ENCODE results near the gene CSNK1D. TPM values are rescaled to one million over a fixed set of nuclear protein-coding genes. Genes with fewer than 3 reads are reported as not detected.
A peak's percentile ranks its signal among the peaks of the same experiment; 100 is the strongest.

Gene CSNK1D
- total RNA-seq, 1 experiment from 2014 or later = 196 TPM

DNA sequence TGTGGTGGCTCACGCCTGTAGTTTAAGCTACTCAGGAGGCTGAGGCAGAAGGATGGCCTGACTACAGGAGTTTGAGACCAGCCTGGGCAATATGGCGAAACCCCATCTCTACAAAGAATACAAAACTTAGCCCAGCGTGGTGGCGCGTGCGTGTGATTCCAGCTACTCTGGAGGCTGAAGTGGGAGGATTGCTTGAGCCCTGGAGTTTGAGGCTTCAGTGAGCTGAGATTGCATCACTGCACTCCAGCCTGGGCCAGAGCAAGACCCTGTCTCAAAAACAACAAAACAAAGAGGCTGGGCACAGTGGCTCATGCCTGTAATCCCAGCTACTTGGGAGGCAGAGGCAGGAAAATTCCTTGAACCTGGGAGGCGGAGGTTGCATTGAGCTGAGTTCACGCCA lies 7.0 kb upstream of the CSNK1D start:
- Mint-ChIP-seq H3K36me3 (ENCODE audit: insufficient read depth, unreplicated experiment) (peaks cover 20% of the 10 kb centered on the region), H3K27ac (ENCODE audit: unreplicated experiment) (no peak overlapping the region), H3K27me3 (ENCODE audit: insufficient read depth, unreplicated experiment) (no peaks in the 10 kb centered on the region), H3K4me3 (ENCODE audit: unreplicated experiment) (no peak overlapping the region), H3K9me3 (ENCODE audit: unreplicated experiment) (no peaks in the 10 kb centered on the region), H3K4me1 (ENCODE audit: low read depth, unreplicated experiment) (peaks cover 30% of the 10 kb centered on the region)
- no peak for DNase-seq
- TF ChIP-seq, protein P1, sequence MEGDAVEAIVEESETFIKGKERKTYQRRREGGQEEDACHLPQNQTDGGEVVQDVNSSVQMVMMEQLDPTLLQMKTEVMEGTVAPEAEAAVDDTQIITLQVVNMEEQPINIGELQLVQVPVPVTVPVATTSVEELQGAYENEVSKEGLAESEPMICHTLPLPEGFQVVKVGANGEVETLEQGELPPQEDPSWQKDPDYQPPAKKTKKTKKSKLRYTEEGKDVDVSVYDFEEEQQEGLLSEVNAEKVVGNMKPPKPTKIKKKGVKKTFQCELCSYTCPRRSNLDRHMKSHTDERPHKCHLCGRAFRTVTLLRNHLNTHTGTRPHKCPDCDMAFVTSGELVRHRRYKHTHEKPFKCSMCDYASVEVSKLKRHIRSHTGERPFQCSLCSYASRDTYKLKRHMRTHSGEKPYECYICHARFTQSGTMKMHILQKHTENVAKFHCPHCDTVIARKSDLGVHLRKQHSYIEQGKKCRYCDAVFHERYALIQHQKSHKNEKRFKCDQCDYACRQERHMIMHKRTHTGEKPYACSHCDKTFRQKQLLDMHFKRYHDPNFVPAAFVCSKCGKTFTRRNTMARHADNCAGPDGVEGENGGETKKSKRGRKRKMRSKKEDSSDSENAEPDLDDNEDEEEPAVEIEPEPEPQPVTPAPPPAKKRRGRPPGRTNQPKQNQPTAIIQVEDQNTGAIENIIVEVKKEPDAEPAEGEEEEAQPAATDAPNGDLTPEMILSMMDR (IDR thresholded peaks at IDR 0.05; ENCODE audit: insufficient read depth in 1 of 2, low read depth in 1 of 2, low read length in 1 of 2, severe bottlenecking in 1 of 2, unreplicated experiment in 1 of 2) = no peak
- intact Hi-C loops (cut with micrococcal nuclease; ENCODE audit: unreplicated experiment) = no loop called here
- Histone ChIP-seq H3K4me3 (ENCODE audit: low read depth, low read length) (no peak overlapping the region), H3K27me3 (replicated peaks; ENCODE audit: control insufficient read depth, insufficient read depth, low read length) (no peaks in the 10 kb centered on the region), H3K9me3 (no peaks in the 10 kb centered on the region), H3K4me1 (peaks cover 25% of the 10 kb centered on the region), H3K36me3 (ENCODE audit: control insufficient read depth, insufficient read depth, low read length) (no peaks in the 10 kb centered on the region)
- ChIA-PET CTCF (interaction anchor here (1.0 kb wide), 1 partner anchor 16 kb away, joined by 3 read pairs; no protein-coding TSS in a partner anchor), POLR2A (no interaction called here)
- no TSS peak for BruUV-seq (replicated peaks)

DNA sequence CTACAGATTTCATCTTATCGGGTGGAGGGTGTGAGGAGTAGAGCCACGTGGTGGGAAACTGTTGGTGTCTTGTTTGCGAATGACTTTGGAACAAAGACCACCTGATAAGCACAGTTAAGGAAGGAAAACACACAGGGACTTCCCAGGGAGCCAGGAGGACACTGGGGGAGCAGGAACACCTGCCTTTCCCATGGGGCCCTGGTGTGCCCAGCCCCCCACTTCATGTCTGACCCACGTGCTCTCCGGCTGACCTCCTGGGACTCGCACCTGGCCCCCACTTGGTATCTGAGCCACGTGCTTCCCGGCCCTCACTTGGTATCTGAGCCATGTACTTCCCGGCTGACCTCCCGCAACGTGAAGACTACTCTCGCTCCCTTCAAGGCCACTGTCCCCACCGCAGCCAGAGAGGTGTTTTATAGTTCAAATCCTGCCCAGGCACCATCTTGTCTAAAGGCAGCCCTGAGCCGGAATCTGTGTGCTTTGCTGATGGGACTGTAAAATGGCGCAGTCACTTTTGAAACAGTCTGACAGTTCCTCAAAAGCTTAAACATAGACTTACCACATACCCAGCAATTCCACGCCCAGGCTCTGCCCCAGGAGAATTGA lies 5.4 kb upstream of the CSNK1D start:
- no peaks in the 10 kb centered on the region for H3K27me3 ChIP-seq (replicated peaks; ENCODE audit: control insufficient read depth, insufficient read depth, low read length)
- POLR2A ChIA-PET = no interaction called here
- Mint-ChIP-seq H3K27ac (ENCODE audit: unreplicated experiment) (peak overlapping the region; percentile 67), H3K9me3 (ENCODE audit: unreplicated experiment) (no peaks in the 10 kb centered on the region), H3K36me3 (ENCODE audit: insufficient read depth, unreplicated experiment) (peaks cover 21% of the 10 kb centered on the region), H3K27me3 (ENCODE audit: insufficient read depth, unreplicated experiment) (no peaks in the 10 kb centered on the region), H3K4me3 (ENCODE audit: unreplicated experiment) (peak overlapping the region; percentile 28), H3K4me1 (ENCODE audit: low read depth, unreplicated experiment) (peaks cover 31% of the 10 kb centered on the region)
- intact Hi-C loops (cut with micrococcal nuclease; ENCODE audit: unreplicated experiment) = no loop called here
- no TSS peak for BruUV-seq (replicated peaks)
- H3K9me3 ChIP-seq = no peaks in the 10 kb centered on the region
- H3K36me3 ChIP-seq (ENCODE audit: control insufficient read depth, insufficient read depth, low read length) = no peaks in the 10 kb centered on the region
- no peak for DNase-seq
- TF ChIP-seq, protein P1 (IDR thresholded peaks at IDR 0.05; ENCODE audit: insufficient read depth in 1 of 2, low read depth in 1 of 2, low read length in 1 of 2, severe bottlenecking in 1 of 2, unreplicated experiment in 1 of 2) = no peak
- H3K4me3 ChIP-seq (ENCODE audit: low read depth, low read length) = no peak overlapping the region
- CTCF ChIA-PET = no interaction called here
- H3K4me1 ChIP-seq = peaks cover 32% of the 10 kb centered on the region

DNA sequence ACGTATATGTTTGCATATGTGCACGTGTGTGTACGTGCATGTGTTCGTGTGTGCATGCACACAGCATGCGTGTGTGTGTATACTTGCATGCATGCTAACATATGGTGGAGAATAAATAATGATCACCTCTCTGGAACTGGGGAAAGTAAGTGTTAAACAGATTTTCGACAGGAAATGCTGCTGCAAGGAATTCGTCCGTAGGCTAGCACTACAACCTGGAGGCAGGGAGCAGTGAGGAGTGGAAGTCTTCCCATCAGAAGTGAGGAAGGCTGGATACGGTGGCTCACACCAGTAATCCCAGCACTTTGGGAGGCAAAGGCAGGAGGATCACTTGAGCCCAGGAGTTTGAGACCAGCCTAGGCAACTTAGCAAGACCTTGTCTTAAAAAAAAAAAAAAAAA lies 4.8 kb upstream of the CSNK1D start:
- H3K9me3 ChIP-seq = no peaks in the 10 kb centered on the region
- peaks cover 31% of the 10 kb centered on the region for H3K4me1 Mint-ChIP-seq (ENCODE audit: low read depth, unreplicated experiment)
- H3K4me3 Mint-ChIP-seq (ENCODE audit: unreplicated experiment) = no peak overlapping the region
- H3K27me3 Mint-ChIP-seq (ENCODE audit: insufficient read depth, unreplicated experiment) = no peaks in the 10 kb centered on the region
- H3K4me1 ChIP-seq = peaks cover 34% of the 10 kb centered on the region
- CTCF ChIA-PET = no interaction called here
- peaks cover 22% of the 10 kb centered on the region for H3K36me3 Mint-ChIP-seq (ENCODE audit: insufficient read depth, unreplicated experiment)
- no peak overlapping the region for H3K4me3 ChIP-seq (ENCODE audit: low read depth, low read length)
- H3K27me3 ChIP-seq (replicated peaks; ENCODE audit: control insufficient read depth, insufficient read depth, low read length) = no peaks in the 10 kb centered on the region
- TF ChIP-seq, protein P1 (IDR thresholded peaks at IDR 0.05; ENCODE audit: insufficient read depth in 1 of 2, low read depth in 1 of 2, low read length in 1 of 2, severe bottlenecking in 1 of 2, unreplicated experiment in 1 of 2) = no peak
- H3K9me3 Mint-ChIP-seq (ENCODE audit: unreplicated experiment) = no peaks in the 10 kb centered on the region
- BruUV-seq (replicated peaks) = no TSS peak
- peak overlapping the region; percentile 67 for H3K27ac Mint-ChIP-seq (ENCODE audit: unreplicated experiment)
- H3K36me3 ChIP-seq (ENCODE audit: control insufficient read depth, insufficient read depth, low read length) = no peaks in the 10 kb centered on the region
- no peak for DNase-seq
- POLR2A ChIA-PET = no interaction called here
- intact Hi-C loops (cut with micrococcal nuclease; ENCODE audit: unreplicated experiment) = no loop called here

All from Caco-2 (cell line).